KOPT-K1 (cell line): Measurements from ENCODE around the gene UCP3.

ENCODE experiments used
- H3K27ac ChIP-seq: fragments of 200-600 bp; sonication (generic); 2 replicates; pipeline ENCODE4 v1.5.1; 2016; ENCODE audit warnings: antibody characterized with exemption, mild to moderate bottlenecking, low read depth, low read length; ENCODE audit not compliant: poor library complexity, severe bottlenecking
- H3K36me3 ChIP-seq: fragments of 200-600 bp; sonication (generic); 2 replicates; pipeline ENCODE4 v1.5.1; 2017; ENCODE audit warnings: antibody characterized with exemption, mild to moderate bottlenecking, low read length, moderate library complexity; ENCODE audit not compliant: insufficient read depth
- H3K9me3 ChIP-seq: fragments of 200-600 bp; sonication (generic); 2 replicates; pipeline ENCODE4 v1.5.1; 2017; ENCODE audit warnings: antibody characterized with exemption, low read length, mild to moderate bottlenecking; ENCODE audit not compliant: insufficient read depth, poor library complexity, severe bottlenecking

UCP3 gene

GRCh38 chr11:74008373-74009229 is at the start of gene UCP3:
Gene UCP3 (minus strand): TSS chr11:74009085. CDS start chr11:74007042, 2,043 bp downstream.
- no peaks in the 10 kb centered on the region for H3K9me3 ChIP-seq

GRCh38 chr11:74057249-74058151 is 48.6 kb upstream of the UCP3 start:
- no peaks in the 10 kb centered on the region for H3K9me3 ChIP-seq
- H3K27ac ChIP-seq = no peak overlapping the region
- peaks cover 56% of the 10 kb centered on the region for H3K36me3 ChIP-seq

More at GRCh38 chr11:74008373-74009229, at the start of gene UCP3:
- no peak within 1 kb of the TSS for H3K27ac ChIP-seq
- peaks cover 22% of the 10 kb centered on the region; the same call in 1 of the 2 replicates for H3K36me3 ChIP-seq

- Histone ChIP-seq H3K27ac (no peak overlapping the region), H3K36me3 (peaks cover 67% of the 10 kb centered on the region)
These were observed 47.1 kb upstream of the UCP3 start for GRCh38 chr11:74055938-74056337.

GRCh38 chr11:74050465-74050864 is 41.6 kb upstream of the UCP3 start:
- peaks cover 89% of the 10 kb centered on the region for H3K36me3 ChIP-seq

More at GRCh38 chr11:74055938-74056337, 47.1 kb upstream of the UCP3 start:
- no peaks in the 10 kb centered on the region for H3K9me3 ChIP-seq

GRCh38 chr11:74048993-74049392 is 40.1 kb upstream of the UCP3 start:
- no peak overlapping the region for H3K27ac ChIP-seq
- H3K9me3 ChIP-seq = no peaks in the 10 kb centered on the region
- H3K36me3 ChIP-seq = peaks cover 82% of the 10 kb centered on the region

More at GRCh38 chr11:74050465-74050864, 41.6 kb upstream of the UCP3 start:
- no peaks in the 10 kb centered on the region for H3K9me3 ChIP-seq
- no peak overlapping the region for H3K27ac ChIP-seq

- peaks cover 68% of the 10 kb centered on the region for H3K36me3 ChIP-seq
- no peaks in the 10 kb centered on the region for H3K9me3 ChIP-seq
- H3K27ac ChIP-seq = no peak overlapping the region
These were observed 35.7 kb upstream of the UCP3 start for GRCh38 chr11:74044538-74044937.

GRCh38 chr11:74043450-74043849 is 34.6 kb upstream of the UCP3 start:
- peaks cover 68% of the 10 kb centered on the region for H3K36me3 ChIP-seq
- H3K9me3 ChIP-seq = no peaks in the 10 kb centered on the region
- H3K27ac ChIP-seq = no peak overlapping the region

GRCh38 chr11:74037309-74037708 is 28.4 kb upstream of the UCP3 start:
- Histone ChIP-seq H3K27ac (no peak overlapping the region), H3K36me3 (peaks cover 93% of the 10 kb centered on the region)

GRCh38 chr11:74035264-74035663 is 26.4 kb upstream of the UCP3 start:
- Histone ChIP-seq H3K9me3 (no peaks in the 10 kb centered on the region), H3K36me3 (peaks cover 95% of the 10 kb centered on the region), H3K27ac (no peak overlapping the region)

More at GRCh38 chr11:74037309-74037708, 28.4 kb upstream of the UCP3 start:
- H3K9me3 ChIP-seq = no peaks in the 10 kb centered on the region

- Histone ChIP-seq H3K36me3 (peaks cover 98% of the 10 kb centered on the region), H3K9me3 (no peaks in the 10 kb centered on the region), H3K27ac (no peak overlapping the region)
These were observed 24.2 kb upstream of the UCP3 start for GRCh38 chr11:74033046-74033445.

GRCh38 chr11:74030723-74031676 is 22.1 kb upstream of the UCP3 start:
- Histone ChIP-seq H3K27ac (no peak overlapping the region), H3K9me3 (no peaks in the 10 kb centered on the region)

GRCh38 chr11:74025467-74026166 is 16.7 kb upstream of the UCP3 start:
- peaks cover 55% of the 10 kb centered on the region for H3K36me3 ChIP-seq
- H3K9me3 ChIP-seq = no peaks in the 10 kb centered on the region
- H3K27ac ChIP-seq = no peak overlapping the region

More at GRCh38 chr11:74030723-74031676, 22.1 kb upstream of the UCP3 start:
- H3K36me3 ChIP-seq = peaks cover 85% of the 10 kb centered on the region

GRCh38 chr11:74024261-74025029 is 15.6 kb upstream of the UCP3 start:
- no peak overlapping the region for H3K27ac ChIP-seq
- peaks cover 52% of the 10 kb centered on the region; the same call in 1 of the 2 replicates for H3K36me3 ChIP-seq
- H3K9me3 ChIP-seq = no peaks in the 10 kb centered on the region
